ENCODE results near the gene RNASEH2B. TPM values are rescaled to one million over a fixed set of nuclear protein-coding genes. Genes with fewer than 3 reads are reported as not detected.

The RNASEH2B gene
- total and polyA plus RNA-seq, 2 of the 8 experiments (the other 6 are each of a cell fraction or from before 2014, with no cell fraction given), result 19.3 to 43.9 TPM

GRCh38 chr13:50998326-50998725, 88.7 kb downstream of the RNASEH2B start:
- peaks cover 5 to 10% (median 8%) of the 10 kb centered on the region in 4 experiments; a peak in 5 of 7 replicates for H3K4me1 ChIP-seq (replicated peaks in 1 of 4; ENCODE audit: control insufficient read depth in 3 of 4, insufficient read depth in 4 of 4, low read length in 3 of 4)
- H3K4me2 ChIP-seq (ENCODE audit: insufficient read depth in 1 of 2, low read depth in 2 of 2, low read length in 2 of 2), result no peak overlapping the region
- no peak overlapping the region for H4K5ac ChIP-seq (ENCODE audit: insufficient read length, low read depth, low read length)
- H3K79me1 ChIP-seq (ENCODE audit: low read depth, low read length), result no peaks in the 10 kb centered on the region
- H4K91ac ChIP-seq (replicated peaks; ENCODE audit: insufficient read length, low read length), result no peak overlapping the region
- no peaks in the 10 kb centered on the region for H3K27me3 ChIP-seq (replicated peaks in 1 of 4; ENCODE audit: control insufficient read depth in 3 of 4, extremely low read depth in 1 of 4, insufficient read depth in 3 of 4, low read length in 3 of 4)
- DNase-seq (ENCODE audit: low read depth in 1 of 2, low spot score in 2 of 2) (no peak), FAIRE-seq (no peak)
- no peaks in the 10 kb centered on the region for H3K9me3 ChIP-seq (ENCODE audit: insufficient read depth in 2 of 2, low read depth in 1 of 2, low read length in 1 of 2)
- POLR2A ChIA-PET (ENCODE audit: partially characterized antibody), result no interaction called here
- H3K9ac ChIP-seq (replicated peaks in 1 of 4; ENCODE audit: extremely low read depth in 1 of 4, low read depth in 3 of 4, low read length in 3 of 4), result no peak overlapping the region
- H2AFZ ChIP-seq (ENCODE audit: low read length), result no peak overlapping the region
- no peaks in the 10 kb centered on the region for H4K20me1 ChIP-seq (replicated peaks in 1 of 2; ENCODE audit: control insufficient read depth in 1 of 2, insufficient read depth in 2 of 2, low read length in 2 of 2)
- peak overlapping the region; percentile 58; the same call in 1 of the 2 replicates for H2AK5ac ChIP-seq (ENCODE audit: low read depth, low read length)
- H3K23me2 ChIP-seq (ENCODE audit: low read depth, low read length), result no peaks in the 10 kb centered on the region
- no peak overlapping the region for H2BK5ac ChIP-seq (ENCODE audit: low read depth, low read length)
- H3K4me3 ChIP-seq (ENCODE audit: extremely low read depth in 1 of 4, insufficient read depth in 2 of 4, low read depth in 3 of 4, low read length in 4 of 4), result no peak overlapping the region
- H3K14ac ChIP-seq (ENCODE audit: insufficient read length), result no peak overlapping the region
- H3K36me3 ChIP-seq (ENCODE audit: control insufficient read depth in 2 of 4, insufficient read depth in 4 of 4, low read length in 3 of 4), result no peaks in the 10 kb centered on the region
- H3K79me2 ChIP-seq (ENCODE audit: control insufficient read depth in 1 of 2, insufficient read depth in 2 of 2, low read length in 2 of 2), result no peaks in the 10 kb centered on the region
- H2BK15ac ChIP-seq (ENCODE audit: low read length), result no peak overlapping the region; the same call in 1 of the 2 replicates
- H3K18ac ChIP-seq (ENCODE audit: extremely low read depth, low read length), result no peak overlapping the region
- H2BK12ac ChIP-seq (ENCODE audit: low read depth, low read length), result no peak overlapping the region
- H2BK20ac ChIP-seq (ENCODE audit: low read length), result no peak overlapping the region
- H4K8ac ChIP-seq (ENCODE audit: extremely low read depth, insufficient read depth, low read length), result no peak overlapping the region
- H2BK120ac ChIP-seq (replicated peaks; ENCODE audit: low read depth, low read length), result no peak overlapping the region
- no peak overlapping the region for H3K23ac ChIP-seq (ENCODE audit: insufficient read length)
- no peak overlapping the region for H3K56ac ChIP-seq (replicated peaks; ENCODE audit: insufficient read length, low read depth, low read length)
- WGBS, 2 experiments (ENCODE audit: extremely low coverage in 1 of 2, insufficient coverage in 1 of 2, insufficient read length in 1 of 2, insufficient replicate concordance in 2 of 2, low coverage in 1 of 2, low lambda C conversion rate in 2 of 2, missing lambda C conversion rate in 1 of 2), result 88% methylated on average over 3 of the region's 3 CpGs; no CpG with 5 or more reads in 1 of the 2 experiments
- CTCF ChIA-PET (ENCODE audit: partially characterized antibody), result interaction anchor here (0.9 kb wide), 1 partner anchor 18 kb away, joined by 4 read pairs; no protein-coding TSS in a partner anchor
- no peak overlapping the region for H3K4ac ChIP-seq (replicated peaks; ENCODE audit: insufficient read length, low read depth, low read length)
- H3K27ac ChIP-seq (ENCODE audit: low read depth, low read length), result no peak overlapping the region
- no peak for TF ChIP-seq CHD1 (IDR thresholded peaks at IDR 0.05; ENCODE audit: low read depth, low read length)
- TF ChIP-seq NANOG (IDR thresholded peaks at IDR 0.05; ENCODE audit: insufficient read depth, low read depth, low read length, poor library complexity, severe bottlenecking), result no peak
- TF ChIP-seq CTBP2 (IDR thresholded peaks at IDR 0.05; ENCODE audit: borderline replicate concordance, insufficient read depth, insufficient read length, low read length), result no peak
- no peak for TF ChIP-seq TAF7 (optimal IDR thresholded peaks at IDR 0.05; ENCODE audit: borderline replicate concordance, low read depth, low read length)

All from H1 (cell line).